ENCODE measurements around the gene PTPRQ. TPM values are rescaled to one million over a fixed set of nuclear protein-coding genes. Genes with fewer than 3 reads are reported as not detected.

The PTPRQ gene
- total RNA-seq, 1 experiment from 2014 or later, result not detected

DNA sequence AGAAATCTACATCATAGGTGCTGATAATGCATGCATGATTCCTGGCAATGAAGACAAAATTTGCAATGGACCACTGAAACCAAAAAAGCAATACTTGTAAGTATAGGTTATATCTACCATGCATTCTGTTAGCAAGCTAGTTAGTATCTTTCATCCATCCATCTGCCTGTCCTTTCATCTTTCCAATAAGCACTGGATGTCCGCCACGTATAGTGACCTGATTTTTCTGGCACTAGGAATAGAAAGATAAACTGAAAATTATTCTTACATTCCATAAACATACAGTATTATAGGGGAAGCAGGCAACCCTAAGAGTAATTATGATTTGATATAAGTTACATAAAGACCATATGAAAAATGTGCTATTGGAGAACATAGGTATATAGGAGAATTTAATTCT, 176.2 kb downstream of the PTPRQ start:
- intact Hi-C loops (cut with micrococcal nuclease; ENCODE audit: unreplicated experiment), result no loop called here

DNA sequence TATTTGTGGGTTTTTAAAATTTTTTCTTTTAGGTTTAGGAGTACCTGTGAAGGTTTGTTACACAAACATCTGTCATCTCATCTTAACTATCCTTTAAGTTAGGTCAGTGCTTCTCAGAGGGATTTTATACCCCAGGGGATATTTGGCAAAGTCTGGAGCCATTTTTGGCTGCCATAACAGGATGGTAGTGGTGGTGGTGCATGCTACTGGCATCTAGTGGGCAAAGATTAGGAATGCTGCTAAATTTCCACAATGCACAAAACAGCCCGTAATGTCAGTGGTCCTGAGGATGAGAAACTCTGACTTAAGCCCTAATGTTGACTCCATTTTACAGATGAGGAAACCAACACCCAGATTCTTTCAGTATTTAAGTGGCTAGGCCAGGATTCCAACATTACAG, 178.2 kb downstream of the PTPRQ start:
- no peaks in the 10 kb centered on the region for H3K4me1 ChIP-seq
- ChIA-PET POLR2A (no interaction called here), CTCF (no interaction called here)
- no peak for DNase-seq
- TF ChIP-seq, protein P1, sequence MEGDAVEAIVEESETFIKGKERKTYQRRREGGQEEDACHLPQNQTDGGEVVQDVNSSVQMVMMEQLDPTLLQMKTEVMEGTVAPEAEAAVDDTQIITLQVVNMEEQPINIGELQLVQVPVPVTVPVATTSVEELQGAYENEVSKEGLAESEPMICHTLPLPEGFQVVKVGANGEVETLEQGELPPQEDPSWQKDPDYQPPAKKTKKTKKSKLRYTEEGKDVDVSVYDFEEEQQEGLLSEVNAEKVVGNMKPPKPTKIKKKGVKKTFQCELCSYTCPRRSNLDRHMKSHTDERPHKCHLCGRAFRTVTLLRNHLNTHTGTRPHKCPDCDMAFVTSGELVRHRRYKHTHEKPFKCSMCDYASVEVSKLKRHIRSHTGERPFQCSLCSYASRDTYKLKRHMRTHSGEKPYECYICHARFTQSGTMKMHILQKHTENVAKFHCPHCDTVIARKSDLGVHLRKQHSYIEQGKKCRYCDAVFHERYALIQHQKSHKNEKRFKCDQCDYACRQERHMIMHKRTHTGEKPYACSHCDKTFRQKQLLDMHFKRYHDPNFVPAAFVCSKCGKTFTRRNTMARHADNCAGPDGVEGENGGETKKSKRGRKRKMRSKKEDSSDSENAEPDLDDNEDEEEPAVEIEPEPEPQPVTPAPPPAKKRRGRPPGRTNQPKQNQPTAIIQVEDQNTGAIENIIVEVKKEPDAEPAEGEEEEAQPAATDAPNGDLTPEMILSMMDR (IDR thresholded peaks at IDR 0.05; ENCODE audit: insufficient read depth in 1 of 2, low read depth in 1 of 2, low read length in 1 of 2, severe bottlenecking in 1 of 2, unreplicated experiment in 1 of 2), result no peak
- intact Hi-C loops (cut with micrococcal nuclease; ENCODE audit: unreplicated experiment), result no loop called here
- H3K27me3 ChIP-seq (replicated peaks; ENCODE audit: control insufficient read depth, insufficient read depth, low read length), result no peaks in the 10 kb centered on the region
- Mint-ChIP-seq H3K4me3 (ENCODE audit: unreplicated experiment) (no peak overlapping the region), H3K27me3 (ENCODE audit: insufficient read depth, unreplicated experiment) (no peaks in the 10 kb centered on the region), H3K9me3 (ENCODE audit: unreplicated experiment) (no peaks in the 10 kb centered on the region), H3K4me1 (ENCODE audit: low read depth, unreplicated experiment) (no peaks in the 10 kb centered on the region), H3K27ac (ENCODE audit: unreplicated experiment) (no peak overlapping the region), H3K36me3 (ENCODE audit: insufficient read depth, unreplicated experiment) (no peaks in the 10 kb centered on the region)
- H3K4me3 ChIP-seq (ENCODE audit: low read depth, low read length), result no peak overlapping the region
- BruUV-seq (replicated peaks), result no TSS peak
- no peaks in the 10 kb centered on the region for H3K36me3 ChIP-seq (ENCODE audit: control insufficient read depth, insufficient read depth, low read length)
- H3K9me3 ChIP-seq, result no peaks in the 10 kb centered on the region

More for the DNA sequence above, 176.2 kb downstream of the PTPRQ start:
- Histone ChIP-seq H3K9me3 (no peaks in the 10 kb centered on the region), H3K4me1 (no peaks in the 10 kb centered on the region), H3K27me3 (replicated peaks; ENCODE audit: control insufficient read depth, insufficient read depth, low read length) (no peaks in the 10 kb centered on the region), H3K4me3 (ENCODE audit: low read depth, low read length) (no peak overlapping the region), H3K36me3 (ENCODE audit: control insufficient read depth, insufficient read depth, low read length) (no peaks in the 10 kb centered on the region)
- Mint-ChIP-seq H3K36me3 (ENCODE audit: insufficient read depth, unreplicated experiment) (no peaks in the 10 kb centered on the region), H3K4me3 (ENCODE audit: unreplicated experiment) (no peak overlapping the region), H3K9me3 (ENCODE audit: unreplicated experiment) (no peaks in the 10 kb centered on the region), H3K4me1 (ENCODE audit: low read depth, unreplicated experiment) (no peaks in the 10 kb centered on the region), H3K27me3 (ENCODE audit: insufficient read depth, unreplicated experiment) (no peaks in the 10 kb centered on the region), H3K27ac (ENCODE audit: unreplicated experiment) (no peak overlapping the region)
- TF ChIP-seq, protein P1 (IDR thresholded peaks at IDR 0.05; ENCODE audit: insufficient read depth in 1 of 2, low read depth in 1 of 2, low read length in 1 of 2, severe bottlenecking in 1 of 2, unreplicated experiment in 1 of 2), result no peak
- BruUV-seq (replicated peaks), result no TSS peak
- ChIA-PET POLR2A (no interaction called here), CTCF (no interaction called here)
- DNase-seq, result no peak

DNA sequence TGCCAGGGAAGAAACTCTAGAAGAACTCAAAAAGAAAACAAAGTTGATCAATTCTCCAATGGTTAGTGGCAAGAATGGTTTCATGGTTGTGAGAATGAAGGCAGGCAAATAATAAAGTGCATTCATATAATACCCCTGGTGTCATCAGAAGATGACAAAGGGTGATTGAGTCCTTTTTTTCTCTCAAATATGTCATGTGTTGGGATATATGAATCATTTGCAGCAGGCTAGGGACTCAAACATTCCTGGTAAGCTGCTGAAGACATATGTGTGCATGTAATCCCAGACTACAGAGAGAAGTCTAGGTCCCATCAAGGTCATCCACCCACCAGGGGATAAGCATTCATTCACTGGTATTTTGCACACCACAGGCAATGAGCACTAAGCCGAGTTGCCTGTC, 181.0 kb downstream of the PTPRQ start:
- no peak overlapping the region for H3K27ac Mint-ChIP-seq (ENCODE audit: unreplicated experiment)
- no peak for DNase-seq
- H3K4me3 Mint-ChIP-seq (ENCODE audit: unreplicated experiment), result no peak overlapping the region
- POLR2A ChIA-PET, result no interaction called here
- CTCF ChIA-PET, result no interaction called here
- H3K9me3 Mint-ChIP-seq (ENCODE audit: unreplicated experiment), result no peaks in the 10 kb centered on the region
- H3K4me3 ChIP-seq (ENCODE audit: low read depth, low read length), result no peak overlapping the region
- no peaks in the 10 kb centered on the region for H3K4me1 Mint-ChIP-seq (ENCODE audit: low read depth, unreplicated experiment)
- intact Hi-C loops (cut with micrococcal nuclease; ENCODE audit: unreplicated experiment), result no loop called here
- H3K27me3 ChIP-seq (replicated peaks; ENCODE audit: control insufficient read depth, insufficient read depth, low read length), result no peaks in the 10 kb centered on the region
- H3K27me3 Mint-ChIP-seq (ENCODE audit: insufficient read depth, unreplicated experiment), result peaks cover 1% of the 10 kb centered on the region
- TF ChIP-seq, protein P1 (IDR thresholded peaks at IDR 0.05; ENCODE audit: insufficient read depth in 1 of 2, low read depth in 1 of 2, low read length in 1 of 2, severe bottlenecking in 1 of 2, unreplicated experiment in 1 of 2), result no peak
- H3K36me3 Mint-ChIP-seq (ENCODE audit: insufficient read depth, unreplicated experiment), result no peaks in the 10 kb centered on the region
- H3K4me1 ChIP-seq, result no peaks in the 10 kb centered on the region
- no peaks in the 10 kb centered on the region for H3K9me3 ChIP-seq
- BruUV-seq (replicated peaks), result no TSS peak
- no peaks in the 10 kb centered on the region for H3K36me3 ChIP-seq (ENCODE audit: control insufficient read depth, insufficient read depth, low read length)

Data from Caco-2 (cell line).